ENCODE data around the gene NFYC.

DNA sequence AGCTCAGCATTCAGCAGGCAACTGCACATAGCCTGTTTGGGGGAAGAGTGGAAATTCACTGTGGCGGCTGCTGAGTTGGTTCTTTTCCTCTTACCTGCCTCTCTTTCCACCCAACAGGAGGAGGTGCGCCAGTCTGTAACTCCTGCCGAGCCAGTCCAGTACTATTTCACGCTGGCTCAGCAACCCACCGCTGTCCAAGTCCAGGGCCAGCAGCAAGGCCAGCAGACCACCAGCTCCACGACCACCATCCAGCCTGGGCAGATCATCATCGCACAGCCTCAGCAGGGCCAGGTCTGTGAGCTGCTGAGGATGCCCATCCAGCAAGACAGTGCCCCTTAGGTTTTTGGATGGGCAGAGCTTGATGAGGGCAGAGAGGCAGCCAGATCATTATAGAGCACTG lies 66.5 kb downstream of the NFYC start:
- TF ChIP-seq, protein P1, sequence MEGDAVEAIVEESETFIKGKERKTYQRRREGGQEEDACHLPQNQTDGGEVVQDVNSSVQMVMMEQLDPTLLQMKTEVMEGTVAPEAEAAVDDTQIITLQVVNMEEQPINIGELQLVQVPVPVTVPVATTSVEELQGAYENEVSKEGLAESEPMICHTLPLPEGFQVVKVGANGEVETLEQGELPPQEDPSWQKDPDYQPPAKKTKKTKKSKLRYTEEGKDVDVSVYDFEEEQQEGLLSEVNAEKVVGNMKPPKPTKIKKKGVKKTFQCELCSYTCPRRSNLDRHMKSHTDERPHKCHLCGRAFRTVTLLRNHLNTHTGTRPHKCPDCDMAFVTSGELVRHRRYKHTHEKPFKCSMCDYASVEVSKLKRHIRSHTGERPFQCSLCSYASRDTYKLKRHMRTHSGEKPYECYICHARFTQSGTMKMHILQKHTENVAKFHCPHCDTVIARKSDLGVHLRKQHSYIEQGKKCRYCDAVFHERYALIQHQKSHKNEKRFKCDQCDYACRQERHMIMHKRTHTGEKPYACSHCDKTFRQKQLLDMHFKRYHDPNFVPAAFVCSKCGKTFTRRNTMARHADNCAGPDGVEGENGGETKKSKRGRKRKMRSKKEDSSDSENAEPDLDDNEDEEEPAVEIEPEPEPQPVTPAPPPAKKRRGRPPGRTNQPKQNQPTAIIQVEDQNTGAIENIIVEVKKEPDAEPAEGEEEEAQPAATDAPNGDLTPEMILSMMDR (IDR thresholded peaks at IDR 0.05 in 4 of 5, conservative IDR thresholded peaks at IDR 0.05 in 1 of 5), result no peak
- no peak for TF ChIP-seq POLR2A (IDR thresholded peaks at IDR 0.05)
